GM10847 (cell line): ENCODE results near the gene COL1A2.

ENCODE experiments used
- POLR2A ChIP-seq: IDR thresholded peaks from 2 replicates; pipeline ENCODE4 v1.6.1; 2011; ENCODE audit not compliant: insufficient read length; ENCODE audit errors: extremely low read depth

The COL1A2 gene

DNA sequence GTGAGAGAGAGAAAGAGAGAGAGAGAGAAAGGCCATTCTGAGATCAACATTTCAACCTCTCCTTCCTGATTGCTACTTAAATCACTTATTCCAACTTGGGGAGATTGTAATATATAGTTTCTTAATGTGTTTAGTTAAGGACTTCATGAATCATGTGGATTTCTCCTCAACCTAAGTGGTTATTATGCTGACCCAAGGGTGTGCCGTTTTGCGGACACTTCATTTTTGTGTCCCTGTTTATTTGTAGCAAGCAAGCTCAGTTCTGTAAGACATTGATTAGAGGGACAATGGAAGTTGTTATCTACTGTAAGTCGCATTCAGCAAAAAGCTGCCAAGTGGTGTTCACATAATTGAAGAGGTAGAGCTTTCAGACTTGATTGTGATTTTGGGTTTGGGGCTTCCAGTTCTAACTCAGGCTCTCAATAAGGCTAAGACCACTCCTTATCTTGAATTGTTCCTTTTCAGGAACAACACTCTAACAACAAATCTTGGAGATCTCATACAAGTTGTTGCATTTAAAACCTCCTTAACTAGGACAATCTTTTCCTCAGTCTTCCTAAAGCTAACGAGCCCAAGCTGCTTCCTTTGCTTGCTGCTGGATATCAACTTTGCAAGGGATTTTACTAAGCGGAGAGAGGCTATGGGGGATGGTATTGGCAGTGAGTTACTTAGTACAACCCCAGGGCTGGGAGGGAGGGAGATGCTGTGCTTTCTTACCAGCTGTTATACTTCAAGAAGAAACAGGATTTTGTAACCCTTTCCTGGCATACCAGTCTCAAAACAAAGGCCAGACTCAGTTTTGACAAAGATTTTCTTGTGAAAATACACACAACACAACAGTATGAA is 19.8 kb upstream of the COL1A2 start:
- TF ChIP-seq POLR2A, result no peak

GRCh38 chr7:94375691-94376090 is 19.0 kb upstream of the COL1A2 start:
- TF ChIP-seq POLR2A, result no peak

DNA sequence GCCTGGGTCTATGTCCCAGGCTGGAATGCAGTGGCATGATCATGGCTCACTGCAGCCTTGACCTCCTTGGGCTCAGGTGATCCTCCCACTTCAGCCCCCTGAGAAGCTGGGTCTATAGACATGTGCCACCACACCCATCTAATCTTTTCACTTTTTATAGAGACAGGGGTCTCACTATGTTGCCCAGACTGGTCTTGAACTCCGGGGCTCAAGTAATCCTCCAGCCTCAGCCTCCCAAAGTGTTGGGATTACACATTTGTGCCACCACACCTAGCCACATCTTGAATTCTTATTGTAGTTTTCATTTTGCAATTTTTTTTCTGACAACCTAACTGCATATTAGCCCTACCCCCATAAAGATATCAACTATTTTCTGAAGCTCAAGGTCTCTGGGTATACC is 18.4 kb upstream of the COL1A2 start:
- no peak for TF ChIP-seq POLR2A

DNA sequence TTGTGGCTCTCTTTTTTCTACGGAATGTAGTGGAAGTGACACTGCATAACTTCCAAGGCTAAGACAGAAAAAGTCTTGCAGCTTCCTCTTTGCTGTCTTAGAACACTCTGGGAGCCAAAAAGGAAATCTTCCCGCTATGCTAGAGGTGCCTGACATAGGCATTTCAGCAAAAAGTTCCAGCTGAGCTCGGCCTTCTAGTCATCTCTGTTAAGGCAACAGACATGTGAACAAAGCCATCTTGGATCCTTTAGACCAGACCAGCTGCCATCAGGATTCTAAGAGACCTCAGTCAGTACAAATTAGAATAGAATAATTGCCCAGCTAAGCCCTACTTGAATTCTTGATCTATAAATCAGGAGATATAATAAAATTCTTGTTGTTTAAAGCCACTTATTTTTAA is 16.3 kb upstream of the COL1A2 start:
- no peak for TF ChIP-seq POLR2A

- TF ChIP-seq POLR2A, result no peak
Measured at GRCh38 chr7:94380264-94380663, 14.4 kb upstream of the COL1A2 start.

DNA sequence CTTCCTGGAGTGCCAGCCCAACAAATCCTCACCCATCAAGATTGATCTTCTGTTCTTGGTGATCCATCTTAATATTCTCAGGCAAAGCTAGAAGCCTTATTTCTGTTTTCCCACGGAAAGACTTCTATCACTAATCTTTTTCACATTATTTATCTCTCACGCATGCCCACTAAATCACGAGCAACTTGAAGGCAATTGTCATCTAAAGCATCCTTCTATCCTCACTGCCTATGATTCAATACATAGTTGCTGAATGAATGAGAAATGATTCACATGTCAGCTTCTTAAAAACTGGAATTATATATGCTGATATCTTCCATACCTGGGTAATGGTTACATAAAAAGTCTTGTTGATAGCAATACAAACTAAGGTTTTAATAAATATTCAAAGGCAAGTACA is 12.6 kb upstream of the COL1A2 start:
- TF ChIP-seq POLR2A, result no peak

GRCh38 chr7:94382746-94383145 is 11.9 kb upstream of the COL1A2 start:
- TF ChIP-seq POLR2A, result no peak

- TF ChIP-seq POLR2A, result no peak
Measured at GRCh38 chr7:94384315-94384714, 10.4 kb upstream of the COL1A2 start.

DNA sequence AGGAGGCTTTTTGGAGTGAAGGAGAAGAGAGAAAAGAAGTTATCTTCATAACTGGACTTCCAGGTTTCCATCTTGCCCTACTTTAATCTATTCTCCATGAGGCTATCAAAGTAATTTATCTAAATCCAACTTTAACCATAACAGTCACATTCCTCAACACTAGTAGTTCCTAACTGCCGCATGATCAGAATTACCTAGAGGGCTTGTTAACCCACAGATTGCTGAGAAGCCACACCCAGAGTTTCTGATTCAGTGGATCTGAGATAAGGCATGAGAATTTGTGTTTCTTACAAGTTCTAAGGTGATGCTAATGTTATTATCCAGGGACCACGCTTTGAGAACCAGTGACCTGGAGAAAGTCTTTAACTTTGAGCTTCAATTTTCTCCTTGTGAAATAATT is 8.3 kb upstream of the COL1A2 start:
- no peak for TF ChIP-seq POLR2A

DNA sequence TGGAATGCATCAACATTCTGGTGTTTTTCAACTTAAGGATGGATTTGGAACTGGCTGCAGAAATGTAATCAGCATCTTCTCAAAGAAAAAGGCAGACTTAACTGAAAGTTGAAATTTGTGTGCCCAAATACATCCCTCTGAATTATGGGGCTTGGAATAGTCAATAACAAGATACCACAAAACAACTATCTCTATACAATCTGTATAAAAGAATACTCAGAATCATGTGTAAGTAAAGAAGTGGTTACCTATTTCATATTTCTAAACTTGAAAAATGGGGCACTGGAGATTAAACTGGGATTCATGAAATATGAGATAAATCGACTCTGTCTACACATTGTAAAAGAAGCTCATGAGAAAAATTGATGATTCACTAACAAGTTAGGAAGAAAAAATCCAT is 6.2 kb upstream of the COL1A2 start:
- TF ChIP-seq POLR2A, result no peak

GRCh38 chr7:94389381-94389780 is 5.3 kb upstream of the COL1A2 start:
- TF ChIP-seq POLR2A, result no peak

- TF ChIP-seq POLR2A, result no peak
Measured at GRCh38 chr7:94391726-94392392, 2.8 kb upstream of the COL1A2 start.

DNA sequence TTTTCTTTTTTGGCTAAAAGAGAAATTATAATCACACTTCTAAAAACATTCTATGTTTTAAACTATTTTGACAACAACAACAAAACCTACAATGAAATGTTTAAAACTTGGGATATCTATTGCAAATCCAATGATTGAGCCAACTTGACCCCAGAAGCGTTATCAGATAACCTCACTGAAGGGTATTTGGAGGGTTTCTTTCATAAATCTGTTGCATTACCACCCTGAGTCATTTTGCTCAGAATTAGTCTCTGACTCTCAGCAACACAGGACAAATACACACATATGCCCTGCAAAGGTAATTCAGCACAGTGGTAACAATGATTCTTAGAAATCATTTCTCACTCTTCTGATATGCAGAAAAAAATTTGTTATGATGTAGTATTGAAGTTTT is 2.3 kb upstream of the COL1A2 start:
- no peak for TF ChIP-seq POLR2A

DNA sequence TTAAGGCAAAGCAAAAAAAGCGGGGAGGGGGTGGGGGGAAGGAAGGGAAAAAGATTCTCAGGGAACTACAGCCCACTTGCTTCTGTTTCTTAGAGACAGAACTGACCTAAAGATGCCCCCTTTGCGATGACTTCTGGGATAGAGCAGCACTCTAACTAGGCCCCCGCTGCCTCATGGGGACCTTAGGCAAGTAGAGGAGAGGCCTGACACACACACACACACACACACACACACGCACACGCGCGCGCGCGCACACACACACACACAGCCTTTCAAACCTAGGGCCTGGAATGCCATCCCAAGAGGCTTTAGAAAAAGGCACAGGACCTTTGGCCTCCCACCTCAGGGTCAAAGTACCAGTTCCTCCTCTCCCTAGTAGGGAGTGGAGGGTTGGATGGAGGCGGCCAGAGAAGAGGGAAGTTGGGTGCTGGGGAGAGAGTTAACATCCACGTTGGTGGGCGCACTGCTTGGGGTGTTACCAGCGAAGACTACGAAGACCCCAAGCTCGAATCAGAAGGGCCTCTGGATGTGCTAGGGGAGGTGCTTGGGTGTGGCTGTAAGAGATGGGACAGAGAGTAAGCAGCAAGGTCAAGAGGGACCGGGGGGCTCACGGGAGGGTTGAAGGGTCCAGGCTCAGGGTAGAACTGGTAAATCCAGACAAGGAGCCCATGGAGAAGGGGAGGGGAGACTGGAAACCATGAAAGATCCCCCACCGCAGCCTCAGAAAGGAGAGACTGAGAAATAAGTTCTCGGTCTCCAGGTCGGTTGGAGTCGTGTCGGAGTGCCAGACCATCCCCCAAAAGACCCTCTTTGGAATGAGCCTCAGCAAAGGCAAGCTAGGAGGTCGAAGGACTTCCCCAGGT is 1.2 kb upstream of the COL1A2 start:
- no peak for TF ChIP-seq POLR2A

- TF ChIP-seq POLR2A, result no peak
Measured at GRCh38 chr7:94394109-94394436, 622 bp upstream of the COL1A2 start.
